GM20000 (cell line): ENCODE data around the gene ATOX1.

Experiments used
- DNase-seq: peaks from one replicate; pipeline ENCODE4 v3.0.0; 2012; ENCODE audit warnings: low spot score
- TF ChIP-seq, protein P1 (sequence below): IDR thresholded peaks from 2 replicates; pipeline ENCODE4 v1.5.1; 2012; ENCODE audit warnings: mild to moderate bottlenecking, control low read depth; ENCODE audit errors: extremely low read depth, missing control alignments

ATOX1 gene

DNA sequence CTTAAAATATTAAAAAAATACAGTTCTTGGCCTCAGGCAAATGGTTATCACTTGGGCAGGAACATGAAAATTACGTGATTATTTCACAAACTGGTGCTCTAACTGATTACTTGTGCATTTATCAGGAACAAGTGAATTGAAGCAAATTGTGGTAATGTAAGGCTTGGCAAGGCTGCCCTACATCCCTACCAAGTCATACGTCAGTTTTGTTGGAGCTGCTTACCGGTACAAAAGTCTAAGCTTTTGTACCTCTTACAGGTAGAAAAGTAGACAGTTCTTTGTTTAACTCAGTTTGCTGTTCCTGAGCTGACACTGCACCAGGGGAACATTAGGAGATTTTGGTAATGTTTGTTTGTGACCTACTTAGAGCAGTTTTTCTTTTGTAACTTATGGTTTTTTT lies 15.5 kb upstream of the ATOX1 start:
- no peak for DNase-seq
- TF ChIP-seq, protein P1, sequence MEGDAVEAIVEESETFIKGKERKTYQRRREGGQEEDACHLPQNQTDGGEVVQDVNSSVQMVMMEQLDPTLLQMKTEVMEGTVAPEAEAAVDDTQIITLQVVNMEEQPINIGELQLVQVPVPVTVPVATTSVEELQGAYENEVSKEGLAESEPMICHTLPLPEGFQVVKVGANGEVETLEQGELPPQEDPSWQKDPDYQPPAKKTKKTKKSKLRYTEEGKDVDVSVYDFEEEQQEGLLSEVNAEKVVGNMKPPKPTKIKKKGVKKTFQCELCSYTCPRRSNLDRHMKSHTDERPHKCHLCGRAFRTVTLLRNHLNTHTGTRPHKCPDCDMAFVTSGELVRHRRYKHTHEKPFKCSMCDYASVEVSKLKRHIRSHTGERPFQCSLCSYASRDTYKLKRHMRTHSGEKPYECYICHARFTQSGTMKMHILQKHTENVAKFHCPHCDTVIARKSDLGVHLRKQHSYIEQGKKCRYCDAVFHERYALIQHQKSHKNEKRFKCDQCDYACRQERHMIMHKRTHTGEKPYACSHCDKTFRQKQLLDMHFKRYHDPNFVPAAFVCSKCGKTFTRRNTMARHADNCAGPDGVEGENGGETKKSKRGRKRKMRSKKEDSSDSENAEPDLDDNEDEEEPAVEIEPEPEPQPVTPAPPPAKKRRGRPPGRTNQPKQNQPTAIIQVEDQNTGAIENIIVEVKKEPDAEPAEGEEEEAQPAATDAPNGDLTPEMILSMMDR: no peak

GRCh38 chr5:151772846-151773561 lies 14.6 kb upstream of the ATOX1 start:
- no peak for DNase-seq
- TF ChIP-seq, protein P1: no peak

DNA sequence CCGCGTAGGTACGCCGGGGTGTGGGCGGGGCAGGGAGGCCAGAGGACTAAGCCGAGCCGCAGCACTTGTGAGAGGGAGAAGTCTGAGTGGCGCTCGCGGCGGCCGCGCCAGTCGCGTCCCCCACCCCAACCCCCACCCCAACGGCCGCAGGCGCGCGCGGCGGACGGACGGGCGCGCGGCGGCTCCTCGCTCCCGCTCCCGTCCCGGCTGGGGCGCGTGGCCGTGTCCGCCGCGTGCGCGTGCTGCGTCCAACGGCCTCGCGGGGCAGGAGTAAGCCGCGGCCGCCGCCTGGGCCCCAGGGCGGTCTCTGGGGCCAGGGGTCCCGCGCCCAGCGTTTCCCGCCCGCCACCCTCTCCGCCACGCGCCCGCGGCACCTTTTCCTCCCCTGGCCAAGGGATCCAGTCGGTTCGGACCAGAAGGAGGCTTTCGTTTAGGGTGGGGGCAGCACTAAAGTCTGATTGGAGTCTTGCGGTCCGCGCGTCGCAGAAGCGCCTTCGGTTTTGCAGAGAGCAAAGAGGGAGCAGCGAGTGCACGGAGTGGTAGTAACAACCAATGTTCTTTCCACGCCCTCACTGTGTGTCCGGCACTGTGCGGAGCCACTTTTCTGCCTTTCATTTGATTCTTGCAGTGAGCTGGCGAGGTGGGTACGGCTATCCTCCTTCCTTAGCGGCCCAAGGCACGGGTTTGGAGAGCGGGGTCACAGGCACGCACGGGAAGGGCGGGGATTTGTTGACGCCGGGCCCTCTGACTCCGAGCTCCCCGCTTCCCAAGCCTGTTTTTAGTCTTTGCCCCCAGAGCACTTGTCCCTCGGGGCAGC lies 13.8 kb upstream of the ATOX1 start:
- TF ChIP-seq, protein P1: no peak
- peak; percentile 33 for DNase-seq

DNA sequence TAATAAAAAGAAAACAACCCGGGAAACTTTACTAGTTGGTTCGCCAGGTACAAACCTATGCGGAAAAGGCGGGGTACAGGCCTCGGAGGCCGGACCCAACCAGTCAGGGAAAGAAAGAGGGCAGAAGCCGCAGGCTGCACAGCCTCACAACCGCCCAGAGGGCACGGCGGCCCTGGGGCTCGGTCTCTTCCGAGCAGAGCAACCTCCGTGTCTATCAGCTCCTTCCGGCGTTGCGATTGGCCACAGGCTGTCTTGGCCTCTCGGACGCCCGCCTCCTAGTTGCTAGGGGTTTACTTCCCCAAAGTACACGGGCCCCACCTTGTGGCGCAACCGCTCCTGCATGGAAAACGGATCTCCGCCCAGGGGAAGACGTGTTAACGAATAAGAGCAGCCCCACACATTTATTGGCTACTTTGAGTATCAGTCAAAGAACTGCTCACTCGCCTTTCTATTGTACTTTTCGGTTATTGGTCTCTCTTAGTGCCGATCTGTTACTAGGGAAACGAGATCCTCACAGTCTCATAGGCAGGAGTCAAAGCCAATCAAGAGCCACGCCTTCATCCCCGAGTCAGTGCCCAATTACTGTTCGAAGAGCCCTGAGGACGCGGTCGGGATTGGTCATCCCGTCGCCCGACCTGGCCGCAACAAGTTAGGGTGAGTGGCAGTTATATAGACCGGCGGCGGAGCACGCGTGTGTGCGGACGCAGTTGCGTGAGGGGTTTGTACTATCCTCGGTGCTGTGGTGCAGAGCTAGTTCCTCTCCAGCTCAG lies 13.0 kb upstream of the ATOX1 start, which contains the start of gene G3BP1:
G3BP1 (plus strand) TSS at position 696 of the 770 bp plus-strand sequence. CDS start 14,667 bp downstream, outside the sequence.
- peak; percentile 99 for DNase-seq
- TF ChIP-seq, protein P1: peak; percentile 57

GRCh38 chr5:151770383-151771258 lies 12.2 kb upstream of the ATOX1 start:
- peak; percentile 61 for DNase-seq
- TF ChIP-seq, protein P1: no peak

DNA sequence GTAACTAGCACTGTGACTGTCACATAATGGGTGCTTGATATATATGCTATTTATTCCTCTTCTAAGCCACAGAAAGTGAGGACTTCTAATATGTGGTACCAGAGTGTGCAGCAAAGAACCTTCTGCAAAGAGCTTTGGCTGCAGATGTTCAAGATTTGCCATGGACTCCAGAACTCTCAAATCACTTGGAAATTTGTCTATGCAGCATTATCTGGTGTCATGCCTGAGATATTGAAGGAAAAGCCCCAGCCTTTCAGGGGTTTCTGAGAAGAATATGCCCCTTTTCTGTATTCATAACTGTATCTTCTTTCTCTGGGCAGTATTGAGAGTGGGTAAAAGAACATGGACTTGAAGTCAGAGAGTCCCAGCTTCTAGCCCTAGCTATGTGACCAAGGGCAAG lies 8.5 kb upstream of the ATOX1 start:
- no peak for DNase-seq
- TF ChIP-seq, protein P1: no peak
